ENCODE results near the gene NEB. TPM values are rescaled to one million over a fixed set of nuclear protein-coding genes. Genes with fewer than 3 reads are reported as not detected.

Gene NEB
- polyA plus RNA-seq, 1 donor from 2014 or later = 0.38 TPM

GRCh38 chr2:151729415-151729811 lies 4.9 kb downstream of the NEB start:
- H3K9me2 ChIP-seq (ENCODE audit: insufficient read depth, low read length) = no peaks in the 10 kb centered on the region
- TF ChIP-seq POLR2AphosphoS5 (IDR thresholded peaks at IDR 0.05) (no peak), EZH2 (IDR thresholded peaks at IDR 0.05; ENCODE audit: borderline replicate concordance, insufficient read depth, low read length, poor library complexity, severe bottlenecking) (no peak), SMC3 (conservative IDR thresholded peaks at IDR 0.05; ENCODE audit: poor library complexity) (no peak), EP300 (conservative IDR thresholded peaks at IDR 0.05; ENCODE audit: poor library complexity, severe bottlenecking) (no peak), MXI1 (conservative IDR thresholded peaks at IDR 0.05; ENCODE audit: poor library complexity, severe bottlenecking) (no peak)
- TF ChIP-seq, protein P1, sequence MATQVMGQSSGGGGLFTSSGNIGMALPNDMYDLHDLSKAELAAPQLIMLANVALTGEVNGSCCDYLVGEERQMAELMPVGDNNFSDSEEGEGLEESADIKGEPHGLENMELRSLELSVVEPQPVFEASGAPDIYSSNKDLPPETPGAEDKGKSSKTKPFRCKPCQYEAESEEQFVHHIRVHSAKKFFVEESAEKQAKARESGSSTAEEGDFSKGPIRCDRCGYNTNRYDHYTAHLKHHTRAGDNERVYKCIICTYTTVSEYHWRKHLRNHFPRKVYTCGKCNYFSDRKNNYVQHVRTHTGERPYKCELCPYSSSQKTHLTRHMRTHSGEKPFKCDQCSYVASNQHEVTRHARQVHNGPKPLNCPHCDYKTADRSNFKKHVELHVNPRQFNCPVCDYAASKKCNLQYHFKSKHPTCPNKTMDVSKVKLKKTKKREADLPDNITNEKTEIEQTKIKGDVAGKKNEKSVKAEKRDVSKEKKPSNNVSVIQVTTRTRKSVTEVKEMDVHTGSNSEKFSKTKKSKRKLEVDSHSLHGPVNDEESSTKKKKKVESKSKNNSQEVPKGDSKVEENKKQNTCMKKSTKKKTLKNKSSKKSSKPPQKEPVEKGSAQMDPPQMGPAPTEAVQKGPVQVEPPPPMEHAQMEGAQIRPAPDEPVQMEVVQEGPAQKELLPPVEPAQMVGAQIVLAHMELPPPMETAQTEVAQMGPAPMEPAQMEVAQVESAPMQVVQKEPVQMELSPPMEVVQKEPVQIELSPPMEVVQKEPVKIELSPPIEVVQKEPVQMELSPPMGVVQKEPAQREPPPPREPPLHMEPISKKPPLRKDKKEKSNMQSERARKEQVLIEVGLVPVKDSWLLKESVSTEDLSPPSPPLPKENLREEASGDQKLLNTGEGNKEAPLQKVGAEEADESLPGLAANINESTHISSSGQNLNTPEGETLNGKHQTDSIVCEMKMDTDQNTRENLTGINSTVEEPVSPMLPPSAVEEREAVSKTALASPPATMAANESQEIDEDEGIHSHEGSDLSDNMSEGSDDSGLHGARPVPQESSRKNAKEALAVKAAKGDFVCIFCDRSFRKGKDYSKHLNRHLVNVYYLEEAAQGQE (IDR thresholded peaks at IDR 0.05; ENCODE audit: borderline replicate concordance) = no peak

GRCh38 chr2:151728804-151729414 lies 5.4 kb downstream of the NEB start:
- Histone ChIP-seq H3K79me2 (replicated peaks; ENCODE audit: insufficient read depth, low read length) (no peaks in the 10 kb centered on the region), H3K9ac (ENCODE audit: low read length) (peak overlapping the region; percentile 8), H4K20me1 (ENCODE audit: insufficient read depth) (no peaks in the 10 kb centered on the region), H3K9me3 (ENCODE audit: low read length) (no peaks in the 10 kb centered on the region), H3K27me3 (ENCODE audit: insufficient read depth, low read depth, low read length) (no peaks in the 10 kb centered on the region), H3K4me3 (ENCODE audit: low read length) (peak overlapping the region; percentile 49), H3K9me2 (ENCODE audit: insufficient read depth, low read length) (no peaks in the 10 kb centered on the region), H3K4me2 (ENCODE audit: low read length) (peak overlapping the region; percentile 12), H3F3A (ENCODE audit: insufficient read depth, low read length, poor library complexity, severe bottlenecking) (no peaks in the 10 kb centered on the region), H3K36me3 (ENCODE audit: insufficient read depth, low read length) (no peaks in the 10 kb centered on the region), H2AFZ (ENCODE audit: low read depth, low read length) (no peak overlapping the region), H3K27ac (ENCODE audit: low read length) (peak overlapping the region; percentile 55)
- TF ChIP-seq SMC3 (conservative IDR thresholded peaks at IDR 0.05; ENCODE audit: poor library complexity) = no peak
- peak; percentile 47 for TF ChIP-seq CTCF (IDR thresholded peaks at IDR 0.05; ENCODE audit: poor library complexity, severe bottlenecking)
- TF ChIP-seq MXI1 (conservative IDR thresholded peaks at IDR 0.05; ENCODE audit: poor library complexity, severe bottlenecking) = no peak
- no peak for TF ChIP-seq EZH2 (IDR thresholded peaks at IDR 0.05; ENCODE audit: borderline replicate concordance, insufficient read depth, low read length, poor library complexity, severe bottlenecking)
- TF ChIP-seq RAD21 (conservative IDR thresholded peaks at IDR 0.05) = peak; percentile 15
- TF ChIP-seq EP300 (conservative IDR thresholded peaks at IDR 0.05; ENCODE audit: poor library complexity, severe bottlenecking) = no peak
- TF ChIP-seq TAF1 (IDR thresholded peaks at IDR 0.05; ENCODE audit: low read depth) = no peak
- TF ChIP-seq, protein P1 (IDR thresholded peaks at IDR 0.05; ENCODE audit: borderline replicate concordance) = no peak

More at GRCh38 chr2:151729415-151729811, 4.9 kb downstream of the NEB start:
- Histone ChIP-seq H2AFZ (ENCODE audit: low read depth, low read length) (no peak overlapping the region), H3K27me3 (ENCODE audit: insufficient read depth, low read depth, low read length) (no peaks in the 10 kb centered on the region), H3F3A (ENCODE audit: insufficient read depth, low read length, poor library complexity, severe bottlenecking) (no peaks in the 10 kb centered on the region), H3K36me3 (ENCODE audit: insufficient read depth, low read length) (no peaks in the 10 kb centered on the region), H3K79me2 (replicated peaks; ENCODE audit: insufficient read depth, low read length) (no peaks in the 10 kb centered on the region), H3K4me2 (ENCODE audit: low read length) (no peak overlapping the region), H4K20me1 (ENCODE audit: insufficient read depth) (no peaks in the 10 kb centered on the region), H3K27ac (ENCODE audit: low read length) (peak overlapping the region; percentile 55), H3K4me3 (ENCODE audit: low read length) (peak overlapping the region; percentile 49), H3K9ac (ENCODE audit: low read length) (no peak overlapping the region), H3K9me3 (ENCODE audit: low read length) (no peaks in the 10 kb centered on the region)
